GM13977 (cell line): ENCODE results near the gene USP49.

Experiments used
- DNase-seq: peaks from one replicate; pipeline ENCODE4 v3.0.0; 2012; ENCODE audit warnings: low spot score
- CTCF ChIP-seq: IDR thresholded peaks from 2 replicates; pipeline ENCODE4 v1.5.1; 2012; ENCODE audit warnings: mild to moderate bottlenecking, control low read depth; ENCODE audit not compliant: insufficient read depth; ENCODE audit errors: extremely low read depth, missing control alignments
- in situ Hi-C: fragments of 300-500 bp; cut with MboI; formaldehyde crosslinking; loops from one replicate; pipeline ENCODE4 v1.12.0; 2022; ENCODE audit warnings: low sequenced_read_pairs, low pct_unique_long_range_greater_than_20kb, mixed read lengths, inconsistent platforms; ENCODE audit not compliant: unreplicated experiment

USP49 gene

GRCh38 chr6:41791984-41792383 is 103.2 kb downstream of the USP49 start:
- DNase-seq = no peak
- in situ Hi-C loops = no loop called here
- no peak for TF ChIP-seq CTCF

- no peak for TF ChIP-seq CTCF
- DNase-seq = no peak
- in situ Hi-C loops = no loop called here
Measured at GRCh38 chr6:41791305-41791704, 103.9 kb downstream of the USP49 start.

GRCh38 chr6:41790045-41790444 is 105.1 kb downstream of the USP49 start:
- TF ChIP-seq CTCF = no peak
- DNase-seq = no peak
- in situ Hi-C loops = no loop called here

- TF ChIP-seq CTCF = no peak
- in situ Hi-C loops = loop anchor here (10.0 kb wide), 1 partner anchor 255 kb away; no protein-coding TSS in a partner anchor
- DNase-seq = no peak
Measured at GRCh38 chr6:41789390-41789724, 105.8 kb downstream of the USP49 start.

GRCh38 chr6:41787219-41787917 is 107.8 kb downstream of the USP49 start, which contains the start of gene TOMM6:
Gene TOMM6, plus strand, starts transcription at chr6:41787694. Its CDS starts 4 bp downstream, at chr6:41787698.
- in situ Hi-C loops = loop anchor here (10.0 kb wide), 1 partner anchor 257 kb away; no protein-coding TSS in a partner anchor
- TF ChIP-seq CTCF = peak; percentile 87
- DNase-seq = peak; percentile 94

GRCh38 chr6:41786451-41787218 is 108.5 kb downstream of the USP49 start:
- in situ Hi-C loops = loop anchor here (10.0 kb wide), 1 partner anchor 258 kb away; no protein-coding TSS in a partner anchor
- TF ChIP-seq CTCF = peak; percentile 94
- DNase-seq = peak; percentile 92
